ENCODE data around the gene ZNF792.

DNA sequence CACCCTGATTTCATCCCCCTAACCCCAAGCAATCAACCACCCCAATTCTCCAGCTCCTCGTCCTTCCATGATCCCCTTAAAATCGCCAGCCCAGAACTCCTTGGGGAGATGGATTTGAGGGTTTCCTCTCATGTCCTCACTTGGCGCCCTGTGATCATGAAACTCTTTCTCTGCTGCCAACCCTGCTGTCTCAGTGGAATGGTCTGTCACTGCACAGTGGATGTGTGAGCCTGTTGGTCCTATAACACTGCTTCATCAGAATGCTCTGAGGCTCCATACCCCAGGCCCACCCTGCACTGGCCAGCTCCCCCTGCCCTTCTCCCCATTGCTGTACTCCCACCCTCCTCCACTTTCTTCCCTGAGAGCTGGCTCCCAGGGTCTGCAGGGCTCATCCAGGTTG lies 12.6 kb upstream of the ZNF792 start:
- TF ChIP-seq, protein P1, sequence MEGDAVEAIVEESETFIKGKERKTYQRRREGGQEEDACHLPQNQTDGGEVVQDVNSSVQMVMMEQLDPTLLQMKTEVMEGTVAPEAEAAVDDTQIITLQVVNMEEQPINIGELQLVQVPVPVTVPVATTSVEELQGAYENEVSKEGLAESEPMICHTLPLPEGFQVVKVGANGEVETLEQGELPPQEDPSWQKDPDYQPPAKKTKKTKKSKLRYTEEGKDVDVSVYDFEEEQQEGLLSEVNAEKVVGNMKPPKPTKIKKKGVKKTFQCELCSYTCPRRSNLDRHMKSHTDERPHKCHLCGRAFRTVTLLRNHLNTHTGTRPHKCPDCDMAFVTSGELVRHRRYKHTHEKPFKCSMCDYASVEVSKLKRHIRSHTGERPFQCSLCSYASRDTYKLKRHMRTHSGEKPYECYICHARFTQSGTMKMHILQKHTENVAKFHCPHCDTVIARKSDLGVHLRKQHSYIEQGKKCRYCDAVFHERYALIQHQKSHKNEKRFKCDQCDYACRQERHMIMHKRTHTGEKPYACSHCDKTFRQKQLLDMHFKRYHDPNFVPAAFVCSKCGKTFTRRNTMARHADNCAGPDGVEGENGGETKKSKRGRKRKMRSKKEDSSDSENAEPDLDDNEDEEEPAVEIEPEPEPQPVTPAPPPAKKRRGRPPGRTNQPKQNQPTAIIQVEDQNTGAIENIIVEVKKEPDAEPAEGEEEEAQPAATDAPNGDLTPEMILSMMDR (IDR thresholded peaks at IDR 0.05 in 4 of 5, conservative IDR thresholded peaks at IDR 0.05 in 1 of 5), result no peak
- TF ChIP-seq POLR2A (IDR thresholded peaks at IDR 0.05), result no peak

Measured in gastrocnemius medialis (tissue), 4 donors.